HT-29 (cell line): ENCODE measurements around the gene STARD7. TPM values are rescaled to one million over a fixed set of nuclear protein-coding genes. Genes with fewer than 3 reads are reported as not detected.

Experiments
- DNase-seq: peaks from one replicate; pipeline ENCODE4 v3.0.0-alpha.2; 2015; ENCODE audit warnings: low spot score
- total RNA-seq: library from RNA; depleted of rRNA; stranded (reverse); fragments of >200 nt; shearing (Covaris generic); gene quantifications from 2 replicates; pipeline ENCODE4 v1.2.3, GENCODE V29; 2014

STARD7 gene
- total RNA-seq, 1 experiment from 2014 or later = 133 TPM

DNA sequence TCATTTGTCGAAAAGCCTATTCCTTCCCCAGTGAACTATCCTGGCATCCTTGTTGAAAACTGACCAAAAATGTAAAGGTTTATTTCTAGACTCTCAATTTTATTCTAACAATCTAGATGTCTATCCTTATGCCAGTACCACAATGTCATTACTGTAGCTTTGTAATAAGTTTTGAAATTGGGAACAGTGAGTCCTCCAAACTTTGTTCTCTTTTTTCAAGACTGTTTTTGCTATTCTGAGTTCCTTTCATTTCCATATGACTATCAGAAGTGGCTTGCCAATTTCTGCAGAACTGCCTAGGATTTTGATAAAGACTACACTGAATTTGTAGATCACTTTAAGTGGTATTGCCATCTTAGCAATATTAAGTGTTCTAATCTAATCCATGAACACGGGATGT, 9.7 kb downstream of the STARD7 start:
- no peak for DNase-seq

GRCh38 chr2:96197546-96198255, 10.9 kb downstream of the STARD7 start:
- no peak for DNase-seq

DNA sequence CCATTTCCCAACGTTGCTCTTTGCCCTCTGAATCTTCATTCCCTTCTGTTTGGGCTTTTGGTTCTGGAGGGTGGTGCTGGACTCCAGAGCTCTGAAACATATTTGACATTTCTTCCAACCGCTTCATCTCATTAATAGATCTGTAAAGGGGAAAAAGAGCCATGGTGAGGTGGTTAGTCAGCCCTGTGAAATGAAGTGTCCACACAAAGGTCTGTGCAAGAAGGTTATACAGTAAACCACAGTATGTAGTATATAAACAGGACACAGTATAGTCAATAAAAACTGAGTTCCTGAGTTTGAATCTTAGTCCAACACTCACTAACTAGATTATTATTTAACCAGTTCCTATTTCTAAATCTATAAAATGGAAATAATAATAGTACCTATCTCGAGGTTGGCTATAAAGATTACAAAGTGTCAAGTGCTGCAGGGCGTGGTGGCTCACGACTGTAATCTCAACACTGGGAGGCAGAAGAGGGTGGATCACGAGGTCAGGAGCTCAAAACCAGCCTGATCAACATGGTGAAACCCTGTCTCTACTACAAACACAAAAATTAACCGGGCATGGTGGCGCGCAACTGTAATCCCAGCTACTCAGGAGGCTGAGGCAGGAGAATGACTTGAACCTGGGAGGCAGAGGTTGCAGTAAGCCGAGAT, 13.1 kb downstream of the STARD7 start:
- DNase-seq = no peak

DNA sequence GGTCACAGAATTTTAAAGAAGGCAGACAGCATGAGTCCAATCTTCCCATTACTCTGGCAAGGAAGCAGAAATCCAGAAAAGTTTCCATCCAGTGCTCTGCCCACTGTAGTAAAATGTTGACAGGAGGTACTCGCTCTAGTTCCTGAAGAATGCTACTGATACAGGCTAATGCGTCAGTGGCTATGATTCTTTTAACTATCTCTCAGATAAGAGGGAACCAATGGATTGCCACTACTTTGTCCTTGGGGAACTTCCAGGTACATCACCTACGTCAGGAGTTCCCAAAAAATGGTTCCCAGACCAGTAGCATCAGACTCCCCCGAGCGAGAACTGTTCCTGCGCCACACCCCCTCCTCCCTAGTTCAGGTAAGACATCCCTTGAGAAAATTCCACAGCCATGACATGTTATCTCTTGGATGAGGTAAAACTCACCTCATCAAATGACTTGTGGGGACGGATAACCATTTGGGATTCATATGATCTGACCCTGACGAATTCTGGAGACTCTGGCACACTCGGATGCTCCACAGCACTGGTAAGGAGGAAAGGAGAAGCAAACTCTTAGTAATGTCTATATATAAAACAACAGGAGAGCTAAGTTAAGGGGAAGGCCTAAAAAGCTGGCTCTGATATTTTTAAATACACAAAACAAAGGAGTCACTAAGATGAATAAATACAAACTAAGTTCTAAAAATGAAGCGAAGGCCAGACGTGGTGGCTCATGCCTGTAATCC, 16.5 kb downstream of the STARD7 start:
- DNase-seq = no peak

DNA sequence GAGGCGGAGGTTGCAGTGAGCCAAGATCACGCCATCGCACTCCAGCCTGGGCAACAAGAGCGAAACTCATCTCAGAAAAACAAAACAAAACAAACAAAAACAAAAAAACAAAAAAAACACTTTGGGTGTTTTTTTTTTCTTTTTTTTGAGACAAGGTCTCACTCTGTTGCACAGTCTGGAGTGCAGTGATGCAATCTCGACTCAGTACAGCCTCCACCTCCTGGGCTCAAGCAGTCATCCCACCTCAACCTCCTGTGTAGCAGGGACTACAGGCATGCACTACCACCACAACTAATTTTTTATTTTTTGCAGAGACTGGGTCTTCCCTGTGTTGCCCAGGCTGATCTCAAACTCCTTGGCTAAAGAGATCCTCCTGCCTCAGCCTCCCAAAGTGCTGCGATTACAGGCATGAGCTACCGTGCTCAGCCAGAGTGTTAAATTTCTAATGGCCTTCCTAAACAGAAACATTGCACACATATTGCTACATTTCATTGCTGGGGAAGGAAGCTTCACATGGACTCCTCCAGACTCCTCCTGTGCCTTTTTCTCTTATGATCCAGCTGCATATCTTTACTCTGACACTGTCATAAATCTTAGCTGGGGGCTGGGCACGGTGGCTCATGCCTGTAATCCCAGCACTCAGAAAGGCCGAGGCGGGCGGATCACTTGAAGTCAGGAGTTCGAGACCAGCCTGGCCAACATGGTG, 19.7 kb downstream of the STARD7 start:
- DNase-seq = no peak

DNA sequence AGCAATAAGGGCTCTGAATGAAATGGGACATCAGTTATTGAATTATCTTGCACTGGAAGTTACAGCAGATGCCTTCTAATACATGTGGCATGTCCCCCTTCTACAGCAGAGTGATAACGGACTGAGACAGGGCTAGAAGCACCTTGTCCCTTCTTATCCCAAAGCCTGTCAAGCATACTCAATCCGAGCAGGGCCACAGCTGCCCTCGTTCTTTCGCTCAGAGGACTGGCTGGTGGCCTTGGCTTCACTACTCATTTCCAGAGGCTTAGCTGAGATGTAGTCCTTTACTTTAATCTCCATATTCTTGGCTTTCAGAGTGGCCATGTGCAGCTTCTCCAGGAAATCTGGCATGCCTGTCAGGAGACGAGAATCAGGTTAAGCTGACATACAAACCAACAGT, 22.1 kb downstream of the STARD7 start:
- DNase-seq = no peak

DNA sequence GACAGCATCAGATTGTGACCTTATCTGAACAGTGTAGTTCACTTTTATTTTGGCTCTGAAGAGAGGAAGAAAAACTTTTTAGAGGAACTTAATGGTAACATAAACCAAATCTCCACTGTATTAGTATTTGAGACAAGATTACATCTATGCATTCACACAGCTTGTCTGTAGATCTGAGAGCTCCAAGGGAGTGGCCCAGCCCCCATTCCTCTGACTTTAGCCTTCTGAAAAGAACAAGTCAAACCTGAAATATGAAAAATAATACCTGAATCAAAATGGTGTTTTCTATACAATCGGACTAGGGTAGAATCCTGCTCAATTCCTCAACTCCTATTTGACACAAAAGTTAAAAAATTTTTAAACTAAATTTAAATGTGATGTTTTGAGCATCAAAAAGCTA, 23.1 kb downstream of the STARD7 start:
- DNase-seq = no peak

- no peak for DNase-seq
Measured at GRCh38 chr2:96184989-96185388, 23.6 kb downstream of the STARD7 start.

DNA sequence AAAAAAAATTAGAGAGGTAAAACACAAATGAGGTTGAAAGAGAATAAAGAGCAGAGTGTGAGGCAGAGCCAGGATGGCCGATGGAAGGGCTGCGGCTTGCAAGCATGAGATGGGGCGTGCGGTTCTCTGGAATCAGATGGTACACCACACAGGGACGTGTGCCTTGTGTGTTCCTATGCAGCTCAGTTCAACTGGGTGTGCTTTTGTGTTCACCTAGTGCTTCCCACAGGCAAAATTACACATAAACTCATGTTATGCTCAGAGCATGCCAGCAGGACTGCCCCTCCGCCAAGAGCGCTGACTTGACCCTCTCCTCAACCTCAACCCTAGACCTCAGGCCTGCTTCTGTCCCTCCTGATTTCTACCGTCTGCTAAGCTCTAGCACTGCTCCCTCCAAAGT, 24.4 kb downstream of the STARD7 start:
- DNase-seq = no peak

GRCh38 chr2:96181529-96181928, 27.1 kb downstream of the STARD7 start:
- DNase-seq = no peak

DNA sequence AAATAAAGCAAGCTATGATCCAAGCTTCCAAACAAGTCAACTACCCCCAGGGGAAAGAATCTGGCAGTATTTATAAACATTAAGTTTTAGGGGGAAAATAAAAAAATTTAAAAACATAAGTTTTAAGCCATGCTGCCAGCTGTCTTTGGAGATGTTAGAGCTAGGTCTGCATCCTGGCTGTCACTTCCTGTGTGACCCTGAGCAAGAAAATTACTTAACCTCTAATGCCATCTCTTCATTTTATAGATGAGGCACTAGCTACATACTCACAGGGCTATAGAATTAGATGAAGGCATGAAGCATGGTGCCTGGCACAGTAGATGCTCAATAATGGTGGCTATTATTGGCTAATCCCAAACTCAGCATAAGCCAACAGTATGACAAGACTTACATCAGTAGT, 28.1 kb downstream of the STARD7 start:
- no peak for DNase-seq

DNA sequence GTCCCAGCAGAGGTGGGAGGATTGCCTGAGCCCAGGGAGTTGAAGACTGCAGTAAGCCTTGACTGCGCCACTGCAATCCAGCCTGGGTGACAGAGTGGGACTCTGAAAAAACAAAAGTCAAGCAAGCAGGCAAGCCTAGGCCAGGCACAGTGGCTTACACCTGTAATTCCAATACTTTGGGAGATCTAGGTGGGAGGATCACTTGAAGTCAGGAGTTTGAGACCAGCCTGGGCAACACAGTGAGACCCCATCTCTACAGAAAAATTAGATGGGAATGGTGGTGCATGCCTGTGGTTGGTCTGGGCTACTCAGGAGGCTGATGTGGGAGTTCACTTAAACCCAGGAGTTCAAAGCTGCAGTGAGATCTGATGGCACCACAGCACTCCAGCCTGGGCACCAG, 28.6 kb downstream of the STARD7 start:
- no peak for DNase-seq

DNA sequence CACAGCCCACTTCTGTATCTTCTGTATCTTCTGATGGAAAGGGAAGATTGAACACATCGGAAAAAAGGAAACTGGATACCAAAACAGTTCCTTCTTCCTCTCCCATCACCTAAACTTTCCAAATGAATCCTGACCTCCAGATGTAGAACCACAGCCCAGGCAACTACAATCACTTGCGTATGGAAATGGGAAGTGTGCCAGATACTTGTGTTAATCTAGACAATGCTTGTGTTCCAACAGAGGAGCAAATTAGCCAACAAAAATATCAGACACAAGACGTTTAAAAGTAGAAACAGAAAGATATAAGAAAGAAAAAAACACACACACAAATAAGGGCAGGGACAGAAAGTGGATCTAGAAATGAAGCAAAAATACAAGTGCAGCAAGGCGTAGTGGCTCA, 32.0 kb downstream of the STARD7 start:
- no peak for DNase-seq

- DNase-seq = no peak
Measured at GRCh38 chr2:96175951-96176350, 32.7 kb downstream of the STARD7 start.

DNA sequence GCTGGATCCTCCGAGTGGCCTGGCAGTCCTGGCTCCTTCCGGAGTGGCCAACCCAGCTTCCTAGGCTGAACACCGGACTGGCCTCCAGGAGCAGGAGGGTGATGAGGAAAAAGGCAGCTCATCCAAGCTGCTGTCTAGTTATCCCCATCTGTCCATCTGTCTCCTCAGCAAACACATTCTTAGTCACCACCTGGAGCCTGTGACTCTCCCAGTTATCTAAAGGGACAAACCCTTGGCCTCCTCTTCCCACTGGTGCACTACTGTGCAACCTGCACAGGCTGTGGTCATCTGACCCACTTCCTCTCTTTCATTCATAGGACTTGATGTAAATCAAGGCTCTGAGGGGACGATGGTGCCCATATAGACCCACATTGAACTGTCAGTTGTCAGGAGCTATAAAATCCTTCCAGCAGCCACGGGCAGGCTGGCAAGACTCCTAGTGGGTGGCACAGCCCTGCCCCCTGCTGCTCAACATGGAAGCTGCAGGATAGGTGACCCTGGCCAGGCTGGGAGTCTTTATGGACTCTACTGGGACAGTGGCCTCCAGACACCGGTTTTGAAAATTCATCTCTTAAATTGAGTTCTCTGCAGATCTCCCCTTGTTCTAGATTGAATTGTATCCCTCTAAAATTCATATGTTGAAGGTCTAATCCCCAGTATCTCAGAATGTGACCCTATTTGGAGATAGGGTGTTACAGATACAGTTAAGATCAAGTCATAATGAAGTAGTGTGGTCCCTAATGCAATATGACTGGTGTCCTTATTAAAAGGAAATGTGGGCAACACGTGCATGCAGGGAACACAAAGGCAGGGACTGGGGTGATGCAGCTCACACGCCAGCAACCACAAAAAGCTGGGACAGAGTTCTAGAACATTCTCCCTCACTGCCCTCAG, 34.1 kb downstream of the STARD7 start:
- peak; percentile 92 for DNase-seq

DNA sequence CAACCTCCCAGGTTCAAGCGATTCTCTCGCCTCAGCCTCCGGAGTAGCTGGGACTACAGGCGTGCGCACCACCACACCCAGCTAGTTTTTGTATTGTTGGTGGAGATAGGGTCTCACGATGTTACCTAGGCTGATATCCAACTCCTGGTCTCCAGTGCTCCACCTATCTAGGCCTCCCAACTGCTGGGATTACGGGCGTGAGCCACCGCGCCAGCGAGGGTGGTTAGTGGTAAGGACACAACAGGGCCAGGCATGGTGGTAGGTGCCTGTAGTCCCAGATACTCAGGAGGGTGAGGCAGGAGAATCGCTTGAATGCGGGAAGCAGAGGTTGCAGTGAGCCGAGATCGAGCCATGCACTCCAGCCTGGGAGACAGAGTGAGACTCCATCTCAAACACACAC, 36.8 kb downstream of the STARD7 start:
- no peak for DNase-seq

- no peak for DNase-seq
Measured at GRCh38 chr2:96170626-96171025, 38.0 kb downstream of the STARD7 start.

GRCh38 chr2:96169868-96170507, 38.6 kb downstream of the STARD7 start:
- no peak for DNase-seq

- no peak for DNase-seq
Measured at GRCh38 chr2:96167407-96168013, 41.1 kb downstream of the STARD7 start.
